Neural cell (in vitro differentiated cells): ENCODE measurements around the gene CDC16. TPM values are rescaled to one million over a fixed set of nuclear protein-coding genes. Genes with fewer than 3 reads are reported as not detected.

Experiments
- H2AFZ ChIP-seq: fragments of 200-600, 300-800 bp; sonication (generic), shearing (Covaris generic); 2 replicates; pipeline ENCODE4 v1.6.0; 2014; ENCODE audit warnings: low read depth, mild to moderate bottlenecking, antibody characterized with exemption, low read length, moderate library complexity
- H3F3A ChIP-seq: fragments of 200-600 bp; shearing (Covaris generic); 2 replicates; pipeline ENCODE4 v1.6.1; 2016; ENCODE audit warnings: mild to moderate bottlenecking, moderate library complexity, mixed read lengths, antibody characterized with exemption, low read length; ENCODE audit not compliant: insufficient read depth, poor library complexity, severe bottlenecking
- H3K27ac ChIP-seq: fragments of 200-600, 300-800 bp; sonication (generic), shearing (Covaris generic); 2 replicates; pipeline ENCODE4 v1.5.1; 2014; ENCODE audit warnings: mild to moderate bottlenecking, low read length, moderate library complexity
- H3K27me3 ChIP-seq: fragments of 300-800, 200-600 bp; sonication (generic), shearing (Covaris generic); 2 replicates; pipeline ENCODE4 v1.6.0; 2014; ENCODE audit warnings: mild to moderate bottlenecking, low read depth, low read length, moderate library complexity; ENCODE audit not compliant: insufficient read depth
- H3K36me3 ChIP-seq: fragments of 300-800, 200-600 bp; sonication (generic), shearing (Covaris generic); 2 replicates; pipeline ENCODE4 v1.5.1; 2014; ENCODE audit warnings: mild to moderate bottlenecking, antibody characterized with exemption, low read length, moderate library complexity; ENCODE audit not compliant: insufficient read depth
- H3K4me2 ChIP-seq: fragments of 300-800, 200-600 bp; sonication (generic), shearing (Covaris generic); 2 replicates; pipeline ENCODE4 v1.6.0; 2014; ENCODE audit warnings: mild to moderate bottlenecking, low read length
- H3K4me3 ChIP-seq: fragments of 300-800, 200-600 bp; sonication (generic), shearing (Covaris generic); 2 replicates; pipeline ENCODE4 v1.5.1; 2014; ENCODE audit warnings: mild to moderate bottlenecking, low read length, moderate library complexity
- H3K79me2 ChIP-seq: fragments of 200-600 bp; shearing (Covaris generic); replicated peaks from 2 replicates; pipeline ENCODE4 v1.6.0; 2014; ENCODE audit warnings: mild to moderate bottlenecking, low read length, moderate library complexity; ENCODE audit not compliant: insufficient read depth
- H3K9ac ChIP-seq: fragments of 300-800, 200-600 bp; sonication (generic), shearing (Covaris generic); 2 replicates; pipeline ENCODE4 v1.6.1; 2016; ENCODE audit warnings: mild to moderate bottlenecking, low read length, mixed read lengths
- H3K9me2 ChIP-seq: fragments of 200-600 bp; shearing (Covaris generic); 2 replicates; pipeline ENCODE4 v1.6.1; 2016; ENCODE audit warnings: mild to moderate bottlenecking, low read length, mixed read lengths; ENCODE audit not compliant: insufficient read depth
- H3K9me3 ChIP-seq: fragments of 200-600, 300-800 bp; sonication (generic), shearing (Covaris generic); 2 replicates; pipeline ENCODE4 v1.6.1; 2016; ENCODE audit warnings: mild to moderate bottlenecking, mixed run types, low read length, moderate library complexity, mixed read lengths
- H4K20me1 ChIP-seq: fragments of 200-600 bp; shearing (Covaris generic); 2 replicates; pipeline ENCODE4 v1.6.1; 2016; ENCODE audit warnings: mild to moderate bottlenecking, mixed run types; ENCODE audit not compliant: insufficient read depth
- EP300 ChIP-seq: fragments of 450-650 bp; conservative IDR thresholded peaks from 2 replicates; pipeline ENCODE4 v1.6.1; 2014; ENCODE audit warnings: antibody characterized with exemption, mild to moderate bottlenecking, moderate library complexity; ENCODE audit not compliant: poor library complexity, severe bottlenecking
- EZH2 ChIP-seq: fragments of 200-600, 300-800 bp; shearing (Covaris generic), sonication (generic); IDR thresholded peaks from 2 replicates; pipeline ENCODE4 v1.6.1; 2014; ENCODE audit warnings: antibody characterized with exemption, low read length, borderline replicate concordance, mild to moderate bottlenecking; ENCODE audit not compliant: insufficient read depth, poor library complexity, severe bottlenecking
- MXI1 ChIP-seq: fragments of 450-650 bp; conservative IDR thresholded peaks from 2 replicates; pipeline ENCODE4 v1.6.1; 2014; ENCODE audit warnings: antibody characterized with exemption, mild to moderate bottlenecking; ENCODE audit not compliant: poor library complexity, severe bottlenecking
- POLR2AphosphoS5 ChIP-seq: IDR thresholded peaks from 2 replicates; pipeline ENCODE4 v1.6.1; 2012
- RAD21 ChIP-seq: fragments of 450-650 bp; conservative IDR thresholded peaks from 2 replicates; pipeline ENCODE4 v1.6.1; 2014; ENCODE audit warnings: antibody characterized with exemption, mild to moderate bottlenecking, moderate library complexity
- SMC3 ChIP-seq: fragments of 450-650 bp; conservative IDR thresholded peaks from 2 replicates; pipeline ENCODE4 v1.6.1; 2014; ENCODE audit warnings: antibody characterized with exemption, mild to moderate bottlenecking, moderate library complexity; ENCODE audit not compliant: poor library complexity
- TAF1 ChIP-seq: IDR thresholded peaks from 2 replicates; pipeline ENCODE4 v1.6.1; 2012; ENCODE audit warnings: low read depth
- polyA plus RNA-seq: library from polyadenylated mRNA; depleted of rRNA; stranded (reverse); fragments of >200 nt; gene quantifications from 2 replicates; pipeline ENCODE4 v1.2.3, GENCODE V29; 2014
- TF ChIP-seq, protein P1 (sequence below): fragments of 450-650 bp; IDR thresholded peaks from 2 replicates; pipeline ENCODE4 v1.5.1; 2014; ENCODE audit warnings: antibody characterized with exemption, mild to moderate bottlenecking, moderate library complexity; ENCODE audit not compliant: poor library complexity, severe bottlenecking
- TF ChIP-seq, protein P2 (sequence below): IDR thresholded peaks from 2 replicates; pipeline ENCODE4 v1.6.1; 2012; ENCODE audit warnings: borderline replicate concordance

CDC16 gene
- polyA plus RNA-seq, 1 donor from 2014 or later = 78.4 TPM

DNA sequence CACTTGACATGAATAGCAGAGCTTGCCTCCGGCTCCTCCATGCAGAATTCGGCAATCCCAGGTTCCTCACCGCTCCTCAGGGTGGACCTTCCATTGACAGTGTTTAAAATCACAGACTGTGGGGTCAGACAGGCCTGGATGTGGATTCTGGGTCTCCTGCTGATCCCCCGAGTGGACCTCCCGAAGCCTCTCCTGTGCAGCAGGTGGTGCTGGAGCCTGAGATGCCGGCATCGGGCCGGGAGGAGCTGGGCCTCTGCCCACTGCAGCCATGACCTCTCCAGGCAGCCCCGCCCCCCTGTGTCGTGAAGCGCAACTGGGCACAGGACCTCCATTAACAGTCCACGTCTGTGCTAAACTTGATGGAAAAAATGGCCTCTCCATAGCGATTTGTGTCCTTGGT, 10.5 kb upstream of the CDC16 start:
- Histone ChIP-seq H4K20me1 (no peaks in the 10 kb centered on the region), H3K9ac (no peak overlapping the region), H3K4me3 (no peak overlapping the region), H3K9me2 (no peaks in the 10 kb centered on the region), H3F3A (no peaks in the 10 kb centered on the region), H3K36me3 (no peaks in the 10 kb centered on the region), H3K9me3 (no peaks in the 10 kb centered on the region), H2AFZ (no peak overlapping the region), H3K27ac (no peak overlapping the region), H3K79me2 (no peaks in the 10 kb centered on the region), H3K27me3 (no peaks in the 10 kb centered on the region), H3K4me2 (no peak overlapping the region)
- TF ChIP-seq RAD21 = no peak
- TF ChIP-seq POLR2AphosphoS5 = no peak
- TF ChIP-seq MXI1 = no peak
- TF ChIP-seq, protein P1, sequence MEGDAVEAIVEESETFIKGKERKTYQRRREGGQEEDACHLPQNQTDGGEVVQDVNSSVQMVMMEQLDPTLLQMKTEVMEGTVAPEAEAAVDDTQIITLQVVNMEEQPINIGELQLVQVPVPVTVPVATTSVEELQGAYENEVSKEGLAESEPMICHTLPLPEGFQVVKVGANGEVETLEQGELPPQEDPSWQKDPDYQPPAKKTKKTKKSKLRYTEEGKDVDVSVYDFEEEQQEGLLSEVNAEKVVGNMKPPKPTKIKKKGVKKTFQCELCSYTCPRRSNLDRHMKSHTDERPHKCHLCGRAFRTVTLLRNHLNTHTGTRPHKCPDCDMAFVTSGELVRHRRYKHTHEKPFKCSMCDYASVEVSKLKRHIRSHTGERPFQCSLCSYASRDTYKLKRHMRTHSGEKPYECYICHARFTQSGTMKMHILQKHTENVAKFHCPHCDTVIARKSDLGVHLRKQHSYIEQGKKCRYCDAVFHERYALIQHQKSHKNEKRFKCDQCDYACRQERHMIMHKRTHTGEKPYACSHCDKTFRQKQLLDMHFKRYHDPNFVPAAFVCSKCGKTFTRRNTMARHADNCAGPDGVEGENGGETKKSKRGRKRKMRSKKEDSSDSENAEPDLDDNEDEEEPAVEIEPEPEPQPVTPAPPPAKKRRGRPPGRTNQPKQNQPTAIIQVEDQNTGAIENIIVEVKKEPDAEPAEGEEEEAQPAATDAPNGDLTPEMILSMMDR = no peak

DNA sequence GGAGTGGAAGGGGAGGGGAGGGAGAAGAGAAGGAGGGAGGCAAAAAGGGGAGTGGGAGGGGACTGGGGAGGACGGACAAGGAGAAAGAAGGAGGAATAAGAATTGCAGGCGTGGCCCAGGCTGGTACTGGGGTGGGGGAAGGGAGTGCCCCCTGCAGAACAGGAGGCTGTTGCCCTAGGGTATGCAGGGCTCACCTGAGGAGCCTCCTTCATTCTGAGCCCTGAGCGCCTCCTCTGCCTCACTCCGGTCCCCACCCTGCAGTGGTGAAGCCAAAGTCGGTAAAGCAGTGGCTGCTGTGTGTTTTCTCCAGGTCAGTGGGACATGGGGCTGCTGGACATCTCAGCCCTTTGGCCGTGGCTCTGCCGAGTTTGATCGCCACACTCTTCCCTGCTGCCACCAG, 9.1 kb upstream of the CDC16 start:
- H4K20me1 ChIP-seq = no peaks in the 10 kb centered on the region
- H3K4me3 ChIP-seq = no peak overlapping the region
- H3K4me2 ChIP-seq = no peak overlapping the region
- no peak overlapping the region for H2AFZ ChIP-seq
- TF ChIP-seq TAF1 = no peak
- no peak for TF ChIP-seq MXI1
- TF ChIP-seq SMC3 = no peak
- no peak for TF ChIP-seq EP300
- TF ChIP-seq RAD21 = no peak
- TF ChIP-seq POLR2AphosphoS5 = no peak
- no peak overlapping the region for H3K27ac ChIP-seq
- H3K9ac ChIP-seq = no peak overlapping the region
- no peaks in the 10 kb centered on the region for H3K79me2 ChIP-seq
- H3F3A ChIP-seq = no peaks in the 10 kb centered on the region
- no peaks in the 10 kb centered on the region for H3K9me2 ChIP-seq
- no peaks in the 10 kb centered on the region for H3K9me3 ChIP-seq
- no peaks in the 10 kb centered on the region for H3K36me3 ChIP-seq
- no peaks in the 10 kb centered on the region for H3K27me3 ChIP-seq

DNA sequence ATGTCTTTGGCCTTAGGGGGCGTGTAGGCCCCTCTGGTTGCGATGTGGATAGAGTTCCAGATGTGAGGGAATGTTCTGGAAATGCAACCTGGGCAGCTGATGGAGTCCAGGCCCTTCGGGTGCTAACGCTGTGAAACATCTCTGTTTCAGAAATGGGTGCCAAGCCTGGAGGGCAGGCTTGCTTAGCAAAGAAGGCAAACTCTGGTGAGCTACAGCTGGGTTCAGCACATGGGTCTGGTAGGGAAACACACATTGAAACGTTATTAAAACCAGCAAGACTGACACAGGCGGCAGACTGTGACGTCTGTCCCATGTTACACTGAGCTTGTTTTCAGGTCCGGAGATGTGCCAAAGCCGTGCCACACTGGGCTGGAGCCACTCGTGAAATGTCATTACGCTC, 8.6 kb upstream of the CDC16 start:
- Histone ChIP-seq H2AFZ (no peak overlapping the region), H3F3A (no peaks in the 10 kb centered on the region), H3K9ac (no peak overlapping the region), H4K20me1 (no peaks in the 10 kb centered on the region), H3K4me2 (no peak overlapping the region), H3K36me3 (no peaks in the 10 kb centered on the region), H3K27me3 (no peaks in the 10 kb centered on the region), H3K79me2 (no peaks in the 10 kb centered on the region), H3K9me3 (no peaks in the 10 kb centered on the region), H3K4me3 (no peak overlapping the region), H3K27ac (no peak overlapping the region), H3K9me2 (no peaks in the 10 kb centered on the region)
- TF ChIP-seq TAF1 (no peak), EZH2 (no peak), RAD21 (no peak), SMC3 (no peak), POLR2AphosphoS5 (no peak), EP300 (no peak), MXI1 (no peak)
- TF ChIP-seq, protein P2, sequence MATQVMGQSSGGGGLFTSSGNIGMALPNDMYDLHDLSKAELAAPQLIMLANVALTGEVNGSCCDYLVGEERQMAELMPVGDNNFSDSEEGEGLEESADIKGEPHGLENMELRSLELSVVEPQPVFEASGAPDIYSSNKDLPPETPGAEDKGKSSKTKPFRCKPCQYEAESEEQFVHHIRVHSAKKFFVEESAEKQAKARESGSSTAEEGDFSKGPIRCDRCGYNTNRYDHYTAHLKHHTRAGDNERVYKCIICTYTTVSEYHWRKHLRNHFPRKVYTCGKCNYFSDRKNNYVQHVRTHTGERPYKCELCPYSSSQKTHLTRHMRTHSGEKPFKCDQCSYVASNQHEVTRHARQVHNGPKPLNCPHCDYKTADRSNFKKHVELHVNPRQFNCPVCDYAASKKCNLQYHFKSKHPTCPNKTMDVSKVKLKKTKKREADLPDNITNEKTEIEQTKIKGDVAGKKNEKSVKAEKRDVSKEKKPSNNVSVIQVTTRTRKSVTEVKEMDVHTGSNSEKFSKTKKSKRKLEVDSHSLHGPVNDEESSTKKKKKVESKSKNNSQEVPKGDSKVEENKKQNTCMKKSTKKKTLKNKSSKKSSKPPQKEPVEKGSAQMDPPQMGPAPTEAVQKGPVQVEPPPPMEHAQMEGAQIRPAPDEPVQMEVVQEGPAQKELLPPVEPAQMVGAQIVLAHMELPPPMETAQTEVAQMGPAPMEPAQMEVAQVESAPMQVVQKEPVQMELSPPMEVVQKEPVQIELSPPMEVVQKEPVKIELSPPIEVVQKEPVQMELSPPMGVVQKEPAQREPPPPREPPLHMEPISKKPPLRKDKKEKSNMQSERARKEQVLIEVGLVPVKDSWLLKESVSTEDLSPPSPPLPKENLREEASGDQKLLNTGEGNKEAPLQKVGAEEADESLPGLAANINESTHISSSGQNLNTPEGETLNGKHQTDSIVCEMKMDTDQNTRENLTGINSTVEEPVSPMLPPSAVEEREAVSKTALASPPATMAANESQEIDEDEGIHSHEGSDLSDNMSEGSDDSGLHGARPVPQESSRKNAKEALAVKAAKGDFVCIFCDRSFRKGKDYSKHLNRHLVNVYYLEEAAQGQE = no peak
- TF ChIP-seq, protein P1 = no peak
